Measurements from ENCODE around the gene SCARF2. TPM values are rescaled to one million over a fixed set of nuclear protein-coding genes. Genes with fewer than 3 reads are reported as not detected.

The SCARF2 gene
- total RNA-seq, 1 experiment from 2014 or later, result 1.4 TPM

DNA sequence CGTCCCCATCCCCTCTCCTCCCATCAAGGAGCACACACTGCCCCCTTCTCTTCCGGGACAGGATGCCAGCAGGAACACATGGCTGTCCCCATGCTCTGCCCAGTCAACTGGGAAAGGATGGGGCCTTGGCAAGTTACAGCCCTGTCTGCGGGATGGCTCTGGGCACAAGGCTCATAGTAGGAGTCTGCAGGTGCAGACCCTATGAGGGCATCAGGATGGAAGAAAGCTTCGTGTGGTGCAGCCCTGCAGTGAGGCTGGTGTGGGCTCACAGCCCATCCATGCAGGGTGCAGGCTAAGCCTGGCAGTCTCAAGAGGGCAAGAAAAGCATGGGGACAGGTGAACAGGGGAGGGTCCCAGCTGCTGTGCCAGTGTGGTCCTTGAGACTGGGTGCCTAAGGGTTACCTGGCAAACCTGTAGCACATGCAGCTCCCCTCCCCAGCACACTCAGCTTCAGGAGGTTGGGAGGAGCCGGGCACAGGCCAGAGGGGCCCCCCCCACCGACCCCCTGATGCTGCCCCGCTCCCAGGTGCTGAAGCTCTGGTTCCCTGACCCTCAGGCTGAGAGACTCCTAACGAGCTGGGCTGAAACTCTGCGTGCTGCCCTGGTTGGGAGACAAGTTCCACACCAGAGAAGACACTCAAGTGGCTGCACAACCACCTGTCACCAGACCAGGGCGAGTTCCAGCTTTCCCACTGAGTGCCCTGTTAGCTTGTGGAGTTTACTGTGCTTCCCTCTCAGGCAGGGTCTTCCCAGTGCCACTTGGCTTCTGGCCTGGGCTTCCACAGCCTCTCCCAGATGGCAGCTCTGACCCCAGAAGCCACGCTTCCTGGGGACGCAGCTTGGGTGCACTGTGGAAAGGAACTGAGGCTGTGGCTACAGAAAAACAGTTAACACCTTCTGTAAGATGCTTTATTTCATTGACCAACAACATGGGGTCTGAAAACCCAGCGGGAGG lies 3.3 kb upstream of the SCARF2 start:
- ChIA-PET POLR2A (ENCODE audit: low non-redundant PET) (no interaction called here), CTCF (interaction anchor here (0.5 to 1.1 kb wide), 2 partner anchors 23 kb away, joined by 5 to 11 read pairs; no protein-coding TSS in a partner anchor)
- TF ChIP-seq EZH2 (IDR thresholded peaks at IDR 0.05; ENCODE audit: borderline replicate concordance, low read depth, low read length, poor library complexity, severe bottlenecking), result no peak
- TF ChIP-seq, protein P1, sequence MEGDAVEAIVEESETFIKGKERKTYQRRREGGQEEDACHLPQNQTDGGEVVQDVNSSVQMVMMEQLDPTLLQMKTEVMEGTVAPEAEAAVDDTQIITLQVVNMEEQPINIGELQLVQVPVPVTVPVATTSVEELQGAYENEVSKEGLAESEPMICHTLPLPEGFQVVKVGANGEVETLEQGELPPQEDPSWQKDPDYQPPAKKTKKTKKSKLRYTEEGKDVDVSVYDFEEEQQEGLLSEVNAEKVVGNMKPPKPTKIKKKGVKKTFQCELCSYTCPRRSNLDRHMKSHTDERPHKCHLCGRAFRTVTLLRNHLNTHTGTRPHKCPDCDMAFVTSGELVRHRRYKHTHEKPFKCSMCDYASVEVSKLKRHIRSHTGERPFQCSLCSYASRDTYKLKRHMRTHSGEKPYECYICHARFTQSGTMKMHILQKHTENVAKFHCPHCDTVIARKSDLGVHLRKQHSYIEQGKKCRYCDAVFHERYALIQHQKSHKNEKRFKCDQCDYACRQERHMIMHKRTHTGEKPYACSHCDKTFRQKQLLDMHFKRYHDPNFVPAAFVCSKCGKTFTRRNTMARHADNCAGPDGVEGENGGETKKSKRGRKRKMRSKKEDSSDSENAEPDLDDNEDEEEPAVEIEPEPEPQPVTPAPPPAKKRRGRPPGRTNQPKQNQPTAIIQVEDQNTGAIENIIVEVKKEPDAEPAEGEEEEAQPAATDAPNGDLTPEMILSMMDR (conservative IDR thresholded peaks at IDR 0.05; ENCODE audit: low read depth, low read length), result no peak
- Histone ChIP-seq H3K4me3 (ENCODE audit: low read depth, low read length, poor library complexity, severe bottlenecking) (no peak overlapping the region), H3K27me3 (replicated peaks; ENCODE audit: insufficient read depth, low read depth, low read length, poor library complexity) (peaks cover 10% of the 10 kb centered on the region), H3K36me3 (ENCODE audit: insufficient read depth, low read length, poor library complexity, severe bottlenecking) (peaks cover 5% of the 10 kb centered on the region), H3K27ac (ENCODE audit: low read depth, low read length, poor library complexity, severe bottlenecking) (no peak overlapping the region), H3K9me3 (ENCODE audit: low read depth, low read length, poor library complexity, severe bottlenecking) (no peaks in the 10 kb centered on the region), H3K4me1 (ENCODE audit: insufficient read depth, low read length, poor library complexity, severe bottlenecking) (peaks cover 9% of the 10 kb centered on the region)
- intact Hi-C loops (cut with micrococcal nuclease; ENCODE audit: unreplicated experiment), result no loop called here
- DNase-seq (ENCODE audit: low spot score), result no peak
- BruUV-seq (replicated peaks), result no TSS peak

DNA sequence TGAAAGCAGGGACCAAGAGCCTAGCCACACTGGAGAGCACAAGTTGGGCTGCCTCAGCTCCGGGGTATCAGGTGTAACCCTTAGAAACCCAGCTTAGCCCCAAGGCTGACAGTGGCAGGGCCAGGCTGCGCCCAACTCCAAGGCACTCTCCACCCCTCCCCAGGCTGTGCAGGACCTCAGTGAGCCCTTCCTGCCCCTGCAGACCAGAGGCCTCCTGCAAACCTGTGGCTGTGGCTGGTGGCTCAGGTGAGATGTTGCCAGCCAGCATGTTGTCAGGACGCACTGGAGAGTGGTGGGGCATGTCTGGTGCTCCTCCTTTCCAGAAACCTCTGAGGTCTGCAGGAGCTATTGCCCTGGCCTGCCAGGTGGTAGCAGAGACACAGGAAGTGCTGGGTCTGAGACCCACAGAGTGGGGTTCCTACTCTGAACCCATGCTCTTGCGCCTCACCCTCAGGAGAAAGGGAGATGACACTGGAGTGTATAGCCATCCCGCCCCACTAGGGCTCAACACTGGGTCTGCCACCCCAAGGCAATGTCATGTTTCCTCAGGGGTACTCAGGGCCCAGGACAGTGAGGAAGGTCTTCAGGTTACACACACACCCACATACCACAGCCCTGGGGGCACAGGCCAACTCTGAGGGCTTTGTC lies 2.4 kb upstream of the SCARF2 start:
- Histone ChIP-seq H3K27ac (ENCODE audit: low read depth, low read length, poor library complexity, severe bottlenecking) (no peak overlapping the region), H3K4me3 (ENCODE audit: low read depth, low read length, poor library complexity, severe bottlenecking) (no peak overlapping the region), H3K9me3 (ENCODE audit: low read depth, low read length, poor library complexity, severe bottlenecking) (no peaks in the 10 kb centered on the region), H3K27me3 (replicated peaks; ENCODE audit: insufficient read depth, low read depth, low read length, poor library complexity) (peaks cover 10% of the 10 kb centered on the region), H3K4me1 (ENCODE audit: insufficient read depth, low read length, poor library complexity, severe bottlenecking) (peaks cover 9% of the 10 kb centered on the region), H3K36me3 (ENCODE audit: insufficient read depth, low read length, poor library complexity, severe bottlenecking) (peaks cover 5% of the 10 kb centered on the region)
- TF ChIP-seq, protein P1 (conservative IDR thresholded peaks at IDR 0.05; ENCODE audit: low read depth, low read length), result no peak
- TF ChIP-seq EZH2 (IDR thresholded peaks at IDR 0.05; ENCODE audit: borderline replicate concordance, low read depth, low read length, poor library complexity, severe bottlenecking), result no peak
- intact Hi-C loops (cut with micrococcal nuclease; ENCODE audit: unreplicated experiment), result no loop called here
- BruUV-seq (replicated peaks), result no TSS peak
- CTCF ChIA-PET, result interaction anchor here (0.5 kb wide), 1 partner anchor 22 kb away, joined by 5 read pairs; no protein-coding TSS in a partner anchor
- POLR2A ChIA-PET (ENCODE audit: low non-redundant PET), result no interaction called here
- no peak for DNase-seq (ENCODE audit: low spot score)

DNA sequence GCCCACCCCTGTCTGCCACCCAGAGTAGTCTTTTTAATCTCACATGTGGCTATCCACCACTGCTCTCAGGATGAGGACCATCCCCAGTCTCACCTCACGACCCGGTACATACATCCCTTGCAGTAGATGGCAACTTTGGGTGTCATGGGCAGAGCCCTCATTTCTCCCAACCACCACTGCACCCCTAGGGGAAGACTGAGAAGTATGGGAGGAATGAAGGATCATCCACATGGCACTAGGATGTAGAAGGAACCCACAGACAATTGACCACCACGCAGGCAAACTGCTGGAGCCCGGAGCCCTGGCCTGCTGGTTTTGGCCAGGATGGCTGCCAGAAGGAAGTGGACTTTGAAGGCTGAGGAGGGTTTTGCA lies 1.9 kb upstream of the SCARF2 start:
- POLR2A ChIA-PET (ENCODE audit: low non-redundant PET), result no interaction called here
- no TSS peak for BruUV-seq (replicated peaks)
- H3K4me1 ChIP-seq (ENCODE audit: insufficient read depth, low read length, poor library complexity, severe bottlenecking), result peaks cover 9% of the 10 kb centered on the region
- H3K36me3 ChIP-seq (ENCODE audit: insufficient read depth, low read length, poor library complexity, severe bottlenecking), result peaks cover 5% of the 10 kb centered on the region
- no peaks in the 10 kb centered on the region for H3K9me3 ChIP-seq (ENCODE audit: low read depth, low read length, poor library complexity, severe bottlenecking)
- TF ChIP-seq, protein P1 (conservative IDR thresholded peaks at IDR 0.05; ENCODE audit: low read depth, low read length), result no peak
- TF ChIP-seq EZH2 (IDR thresholded peaks at IDR 0.05; ENCODE audit: borderline replicate concordance, low read depth, low read length, poor library complexity, severe bottlenecking), result no peak
- DNase-seq (ENCODE audit: low spot score), result no peak
- H3K27me3 ChIP-seq (replicated peaks; ENCODE audit: insufficient read depth, low read depth, low read length, poor library complexity), result peaks cover 10% of the 10 kb centered on the region
- CTCF ChIA-PET, result no interaction called here
- intact Hi-C loops (cut with micrococcal nuclease; ENCODE audit: unreplicated experiment), result no loop called here
- no peak overlapping the region for H3K4me3 ChIP-seq (ENCODE audit: low read depth, low read length, poor library complexity, severe bottlenecking)
- no peak overlapping the region for H3K27ac ChIP-seq (ENCODE audit: low read depth, low read length, poor library complexity, severe bottlenecking)
